SK-N-SH treated with all-trans-retinoic acid at 6 μM for 48 hours (cell line): ENCODE measurements around the gene COL6A5.

Experiments used
- ARNTL ChIP-seq: fragments of 450-650 bp; formaldehyde crosslinking; IDR thresholded peaks from 2 replicates; pipeline ENCODE4 v1.5.0; 2020; ENCODE audit warnings: low read depth, mild to moderate bottlenecking, moderate library complexity, borderline replicate concordance
- ESRRG ChIP-seq: fragments of 250-450 bp; sonication (Bioruptor Pico); IDR thresholded peaks from 2 replicates; pipeline ENCODE4 v1.6.1; 2021; ENCODE audit warnings: mild to moderate bottlenecking
- GLIS3 ChIP-seq: fragments of 250-450 bp; sonication (Bioruptor Pico); IDR thresholded peaks from 2 replicates; pipeline ENCODE4 v1.5.0; 2020; ENCODE audit warnings: mild to moderate bottlenecking, moderate library complexity
- OSR1 ChIP-seq: fragments of 250-450 bp; sonication (Bioruptor Pico); IDR thresholded peaks from 2 replicates; pipeline ENCODE4 v1.8.0; 2022; ENCODE audit warnings: moderate library complexity, mild to moderate bottlenecking, inconsistent platforms
- TOX ChIP-seq: fragments of 250-450 bp; sonication (Bioruptor Pico); IDR thresholded peaks from 2 replicates; pipeline ENCODE4 v1.8.0; 2021; ENCODE audit warnings: mild to moderate bottlenecking, moderate library complexity, borderline replicate concordance
- ZC3H10 ChIP-seq: fragments of 250-450 bp; sonication (Bioruptor Pico); IDR thresholded peaks from 2 replicates; pipeline ENCODE4 v1.5.1; 2021; ENCODE audit warnings: mild to moderate bottlenecking, moderate library complexity
- ZFP3 ChIP-seq: fragments of 250-450 bp; sonication (Bioruptor Pico); IDR thresholded peaks from 2 replicates; pipeline ENCODE4 v1.5.0; 2020; ENCODE audit warnings: mild to moderate bottlenecking, moderate library complexity
- ZNF565 ChIP-seq: fragments of 450-650 bp; formaldehyde crosslinking; conservative IDR thresholded peaks from 2 replicates; pipeline ENCODE4 v1.5.0; 2020; ENCODE audit warnings: low read depth, mild to moderate bottlenecking, moderate library complexity
- TF ChIP-seq, protein P1 (sequence below): fragments of 250-450 bp; sonication (Bioruptor Pico); IDR thresholded peaks from 2 replicates; pipeline ENCODE4 v1.8.0; 2020; ENCODE audit warnings: mild to moderate bottlenecking, moderate library complexity, borderline replicate concordance
- TF ChIP-seq, protein P2 (sequence below): fragments of 250-450 bp; sonication (Bioruptor Pico); IDR thresholded peaks from 2 replicates; pipeline ENCODE4 v1.5.0; 2020; ENCODE audit warnings: mild to moderate bottlenecking, moderate library complexity
- TF ChIP-seq, protein P3 (sequence below): fragments of 250-450 bp; sonication (Bioruptor Pico); IDR thresholded peaks from 2 replicates; pipeline ENCODE4 v1.5.1; 2020; ENCODE audit warnings: low read depth, mild to moderate bottlenecking, moderate library complexity

DNA sequence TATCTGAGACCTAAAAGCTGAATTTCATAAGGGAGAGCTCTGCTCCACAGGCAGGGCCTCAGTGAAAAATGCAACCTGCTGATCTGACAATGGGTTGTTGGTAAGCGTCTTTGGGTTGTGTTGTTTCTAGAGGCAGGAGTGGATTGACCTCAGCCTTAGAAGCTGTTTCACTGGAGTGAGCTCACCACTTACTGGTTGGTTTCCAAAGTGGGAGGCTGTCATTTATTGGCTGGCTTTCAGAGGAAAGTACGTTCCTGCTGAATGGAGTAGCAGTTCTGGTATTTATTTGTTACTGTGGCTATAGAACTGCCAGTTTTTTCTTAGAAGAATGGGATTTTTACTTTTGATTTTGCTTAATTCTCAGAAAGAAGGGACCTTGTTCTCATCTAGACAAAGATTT is 29.3 kb upstream of the COL6A5 start:
- TF ChIP-seq, protein P1, sequence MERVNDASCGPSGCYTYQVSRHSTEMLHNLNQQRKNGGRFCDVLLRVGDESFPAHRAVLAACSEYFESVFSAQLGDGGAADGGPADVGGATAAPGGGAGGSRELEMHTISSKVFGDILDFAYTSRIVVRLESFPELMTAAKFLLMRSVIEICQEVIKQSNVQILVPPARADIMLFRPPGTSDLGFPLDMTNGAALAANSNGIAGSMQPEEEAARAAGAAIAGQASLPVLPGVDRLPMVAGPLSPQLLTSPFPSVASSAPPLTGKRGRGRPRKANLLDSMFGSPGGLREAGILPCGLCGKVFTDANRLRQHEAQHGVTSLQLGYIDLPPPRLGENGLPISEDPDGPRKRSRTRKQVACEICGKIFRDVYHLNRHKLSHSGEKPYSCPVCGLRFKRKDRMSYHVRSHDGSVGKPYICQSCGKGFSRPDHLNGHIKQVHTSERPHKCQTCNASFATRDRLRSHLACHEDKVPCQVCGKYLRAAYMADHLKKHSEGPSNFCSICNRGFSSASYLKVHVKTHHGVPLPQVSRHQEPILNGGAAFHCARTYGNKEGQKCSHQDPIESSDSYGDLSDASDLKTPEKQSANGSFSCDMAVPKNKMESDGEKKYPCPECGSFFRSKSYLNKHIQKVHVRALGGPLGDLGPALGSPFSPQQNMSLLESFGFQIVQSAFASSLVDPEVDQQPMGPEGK, result no peak
- TF ChIP-seq ARNTL (no peak), TOX (CRISPR knock-in tag) (no peak), ZFP3 (no peak), GLIS3 (no peak), ZNF565 (CRISPR knock-in tag) (no peak), OSR1 (CRISPR knock-in tag) (no peak), ESRRG (CRISPR knock-in tag) (no peak), ZC3H10 (no peak)
- TF ChIP-seq, protein P2, sequence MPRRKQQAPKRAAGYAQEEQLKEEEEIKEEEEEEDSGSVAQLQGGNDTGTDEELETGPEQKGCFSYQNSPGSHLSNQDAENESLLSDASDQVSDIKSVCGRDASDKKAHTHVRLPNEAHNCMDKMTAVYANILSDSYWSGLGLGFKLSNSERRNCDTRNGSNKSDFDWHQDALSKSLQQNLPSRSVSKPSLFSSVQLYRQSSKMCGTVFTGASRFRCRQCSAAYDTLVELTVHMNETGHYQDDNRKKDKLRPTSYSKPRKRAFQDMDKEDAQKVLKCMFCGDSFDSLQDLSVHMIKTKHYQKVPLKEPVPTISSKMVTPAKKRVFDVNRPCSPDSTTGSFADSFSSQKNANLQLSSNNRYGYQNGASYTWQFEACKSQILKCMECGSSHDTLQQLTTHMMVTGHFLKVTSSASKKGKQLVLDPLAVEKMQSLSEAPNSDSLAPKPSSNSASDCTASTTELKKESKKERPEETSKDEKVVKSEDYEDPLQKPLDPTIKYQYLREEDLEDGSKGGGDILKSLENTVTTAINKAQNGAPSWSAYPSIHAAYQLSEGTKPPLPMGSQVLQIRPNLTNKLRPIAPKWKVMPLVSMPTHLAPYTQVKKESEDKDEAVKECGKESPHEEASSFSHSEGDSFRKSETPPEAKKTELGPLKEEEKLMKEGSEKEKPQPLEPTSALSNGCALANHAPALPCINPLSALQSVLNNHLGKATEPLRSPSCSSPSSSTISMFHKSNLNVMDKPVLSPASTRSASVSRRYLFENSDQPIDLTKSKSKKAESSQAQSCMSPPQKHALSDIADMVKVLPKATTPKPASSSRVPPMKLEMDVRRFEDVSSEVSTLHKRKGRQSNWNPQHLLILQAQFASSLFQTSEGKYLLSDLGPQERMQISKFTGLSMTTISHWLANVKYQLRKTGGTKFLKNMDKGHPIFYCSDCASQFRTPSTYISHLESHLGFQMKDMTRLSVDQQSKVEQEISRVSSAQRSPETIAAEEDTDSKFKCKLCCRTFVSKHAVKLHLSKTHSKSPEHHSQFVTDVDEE, result no peak
- TF ChIP-seq, protein P3, sequence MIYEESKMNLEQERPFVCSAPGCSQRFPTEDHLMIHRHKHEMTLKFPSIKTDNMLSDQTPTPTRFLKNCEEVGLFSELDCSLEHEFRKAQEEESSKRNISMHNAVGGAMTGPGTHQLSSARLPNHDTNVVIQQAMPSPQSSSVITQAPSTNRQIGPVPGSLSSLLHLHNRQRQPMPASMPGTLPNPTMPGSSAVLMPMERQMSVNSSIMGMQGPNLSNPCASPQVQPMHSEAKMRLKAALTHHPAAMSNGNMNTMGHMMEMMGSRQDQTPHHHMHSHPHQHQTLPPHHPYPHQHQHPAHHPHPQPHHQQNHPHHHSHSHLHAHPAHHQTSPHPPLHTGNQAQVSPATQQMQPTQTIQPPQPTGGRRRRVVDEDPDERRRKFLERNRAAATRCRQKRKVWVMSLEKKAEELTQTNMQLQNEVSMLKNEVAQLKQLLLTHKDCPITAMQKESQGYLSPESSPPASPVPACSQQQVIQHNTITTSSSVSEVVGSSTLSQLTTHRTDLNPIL (CRISPR knock-in tag), result no peak
